HepG2 (cell line): ENCODE measurements around the gene PIP5K1C. TPM values are rescaled to one million over a fixed set of nuclear protein-coding genes. Genes with fewer than 3 reads are reported as not detected.
A peak's percentile ranks its signal among the peaks of the same experiment; 100 is the strongest.

Experiments used
- AGO1 ChIP-seq: fragments of 200-400 bp; formaldehyde crosslinking; IDR thresholded peaks from 2 replicates; pipeline ENCODE4 v1.6.1; 2017; ENCODE audit warnings: mild to moderate bottlenecking, low read depth, low read length, moderate library complexity; ENCODE audit not compliant: poor library complexity, severe bottlenecking
- CENPT ChIP-seq: sonication (generic); formaldehyde crosslinking; IDR thresholded peaks from 2 replicates; pipeline ENCODE4 v1.8.0; 2022; ENCODE audit warnings: low read depth, mild to moderate bottlenecking, moderate library complexity, missing genetic modification reagents
- FOXM1 ChIP-seq: sonication (generic); formaldehyde crosslinking; IDR thresholded peaks from 2 replicates; pipeline ENCODE4 v1.5.0; 2020; ENCODE audit warnings: missing genetic modification reagents
- JDP2 ChIP-seq: sonication (generic); formaldehyde crosslinking; IDR thresholded peaks from 2 replicates; pipeline ENCODE4 v1.8.1; 2022; ENCODE audit warnings: missing genetic modification reagents, borderline replicate concordance
- PHF5A ChIP-seq: IDR thresholded peaks from one replicate; pipeline ENCODE4 v1.6.1; 2018; ENCODE audit warnings: low read depth, missing genetic modification reagents; ENCODE audit not compliant: unreplicated experiment
- RARA ChIP-seq: IDR thresholded peaks from 2 replicates; pipeline ENCODE4 v1.6.1; 2016; ENCODE audit warnings: missing genetic modification reagents, missing compliant biosample characterization
- SATB2 ChIP-seq: sonication (generic); formaldehyde crosslinking; IDR thresholded peaks from 2 replicates; pipeline ENCODE4 v1.5.0; 2020; ENCODE audit warnings: missing genetic modification reagents
- SIN3B ChIP-seq: fragments of 150-350 bp; IDR thresholded peaks from 2 replicates; pipeline ENCODE4 v1.6.1; 2014; ENCODE audit warnings: low read length
- SMAD3 ChIP-seq: sonication (generic); formaldehyde crosslinking; IDR thresholded peaks from 2 replicates; pipeline ENCODE4 v1.4.0; 2020; ENCODE audit warnings: missing genetic modification reagents
- STAT5B ChIP-seq: sonication (generic); formaldehyde crosslinking; IDR thresholded peaks from 2 replicates; pipeline ENCODE4 v1.4.0; 2020; ENCODE audit warnings: missing genetic modification reagents
- U2AF1 ChIP-seq: fragments of 200-400 bp; formaldehyde crosslinking; optimal IDR thresholded peaks from 2 replicates; pipeline ENCODE3; 2017; ENCODE audit warnings: mild to moderate bottlenecking, low read depth, low read length
- WIZ ChIP-seq: sonication (generic); formaldehyde crosslinking; IDR thresholded peaks from 2 replicates; pipeline ENCODE4 v1.5.1; 2020; ENCODE audit warnings: mild to moderate bottlenecking, missing genetic modification reagents
- ZBTB7B ChIP-seq: sonication (generic); formaldehyde crosslinking; IDR thresholded peaks from 2 replicates; pipeline ENCODE4 v1.4.0; 2020; ENCODE audit warnings: missing genetic modification reagents
- ZNF564 ChIP-seq: sonication (generic); formaldehyde crosslinking; IDR thresholded peaks from 2 replicates; pipeline ENCODE4 v1.8.1; 2023; ENCODE audit warnings: mild to moderate bottlenecking, missing genetic modification reagents
- ZNF7 ChIP-seq: IDR thresholded peaks from 2 replicates; pipeline ENCODE4 v1.6.1; 2016; ENCODE audit warnings: missing biosample characterization, missing genetic modification reagents
- ZNF775 ChIP-seq: sonication (generic); formaldehyde crosslinking; IDR thresholded peaks from 2 replicates; pipeline ENCODE4 v1.4.0; 2020; ENCODE audit warnings: missing genetic modification reagents, mild to moderate bottlenecking, moderate library complexity, borderline replicate concordance
- ZNF776 ChIP-seq: sonication (generic); formaldehyde crosslinking; IDR thresholded peaks from 2 replicates; pipeline ENCODE4 v1.4.0; 2020; ENCODE audit warnings: mild to moderate bottlenecking, missing genetic modification reagents
- polyA plus RNA-seq, 8 experiments: library from polyadenylated mRNA; depleted of rRNA in 3 of 8; stranded (reverse) in 7 of 8; unstranded in 1 of 8; fragments of >200 nt; fragmentation: Illumina TruSeq in 4 of 8; extraction: Trizol in 4 of 8; gene quantifications; 2 replicates each; pipeline versions ENCODE4 v1.2.1 to v1.2.3, GENCODE V29; 2011 to 2016; ENCODE audit warnings: low read depth in 4 of 8, missing spikeins in 1 of 8, mixed read lengths in 1 of 8; ENCODE audit not compliant: insufficient read depth in 1 of 8
- total RNA-seq, 5 experiments: library from RNA; depleted of rRNA; stranded (reverse); fragments of >200 nt; fragmentation: Illumina TruSeq; extraction: Trizol; gene quantifications; 2 replicates each; pipeline ENCODE4 v1.2.3, GENCODE V29; 2016; ENCODE audit warnings: low read depth in 1 of 5
- TF ChIP-seq, protein P1 (sequence below), 2 experiments: sonication (generic) in 1 of 2; formaldehyde crosslinking in 1 of 2; IDR thresholded peaks; 2 replicates each; pipeline versions ENCODE4 v1.6.1 to v1.9.0; 2014 to 2022; ENCODE audit warnings: antibody characterized with exemption in 1 of 2, borderline replicate concordance in 1 of 2, inconsistent platforms in 1 of 2, low read depth in 1 of 2, missing genetic modification reagents in 1 of 2
- TF ChIP-seq, protein P2 (sequence below): sonication (generic); formaldehyde crosslinking; IDR thresholded peaks from 2 replicates; pipeline ENCODE4 v1.9.0; 2022; ENCODE audit warnings: missing genetic modification reagents, mild to moderate bottlenecking, borderline replicate concordance
- TF ChIP-seq, protein P3 (sequence below): sonication (generic); formaldehyde crosslinking; IDR thresholded peaks from 2 replicates; pipeline ENCODE4 v1.5.0; 2020; ENCODE audit warnings: missing genetic modification reagents

The PIP5K1C gene
- total and polyA plus RNA-seq, 2 of the 13 experiments (the other 11 are each of a cell fraction or from before 2014, with no cell fraction given), result 3.6 to 4.3 TPM

DNA sequence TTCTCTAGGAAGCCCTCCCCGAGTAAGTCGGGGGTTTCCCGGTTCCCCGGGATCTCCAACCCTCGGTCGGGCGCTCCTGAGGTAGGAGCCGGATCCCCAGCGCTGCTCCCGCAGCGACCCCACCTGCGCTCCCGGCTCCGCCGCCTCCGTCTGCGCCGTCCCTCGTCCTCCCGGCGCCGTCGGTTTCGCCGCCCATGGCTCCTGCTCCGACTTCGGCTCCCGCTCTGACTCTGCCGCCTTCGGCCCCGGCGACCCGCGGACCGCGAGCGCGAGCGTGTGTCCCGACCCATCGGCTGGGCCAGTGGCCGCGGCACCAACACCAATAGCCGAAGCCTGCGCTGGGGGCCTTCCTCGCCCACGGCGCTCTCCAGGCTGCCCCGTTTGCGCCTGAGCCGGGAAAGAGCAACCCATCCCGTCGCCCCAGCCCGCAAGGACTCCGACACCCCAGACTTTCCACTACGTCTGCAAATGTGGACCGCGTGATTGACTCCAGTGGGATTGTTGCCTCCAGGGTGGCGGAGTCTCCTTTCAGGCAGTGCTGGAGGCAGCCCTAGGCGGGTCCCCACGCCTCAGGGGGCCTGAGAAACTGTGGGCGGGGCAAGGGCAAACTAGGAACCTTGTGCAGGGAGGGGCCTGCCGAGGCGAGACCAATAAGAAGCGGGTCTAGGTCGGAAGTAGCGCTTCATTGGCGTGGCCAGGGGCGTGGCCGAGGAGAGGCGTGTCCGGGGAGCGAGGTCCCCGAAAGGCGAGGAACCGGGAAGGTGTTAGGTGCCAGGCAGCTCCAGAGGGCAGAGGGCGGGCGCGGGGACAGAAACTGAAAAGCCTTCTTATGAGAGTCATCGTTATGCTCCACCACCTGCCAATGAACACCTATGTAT, 73.6 kb downstream of the PIP5K1C start, which contains the start of gene CACTIN (continued):
- TF ChIP-seq, protein P1, sequence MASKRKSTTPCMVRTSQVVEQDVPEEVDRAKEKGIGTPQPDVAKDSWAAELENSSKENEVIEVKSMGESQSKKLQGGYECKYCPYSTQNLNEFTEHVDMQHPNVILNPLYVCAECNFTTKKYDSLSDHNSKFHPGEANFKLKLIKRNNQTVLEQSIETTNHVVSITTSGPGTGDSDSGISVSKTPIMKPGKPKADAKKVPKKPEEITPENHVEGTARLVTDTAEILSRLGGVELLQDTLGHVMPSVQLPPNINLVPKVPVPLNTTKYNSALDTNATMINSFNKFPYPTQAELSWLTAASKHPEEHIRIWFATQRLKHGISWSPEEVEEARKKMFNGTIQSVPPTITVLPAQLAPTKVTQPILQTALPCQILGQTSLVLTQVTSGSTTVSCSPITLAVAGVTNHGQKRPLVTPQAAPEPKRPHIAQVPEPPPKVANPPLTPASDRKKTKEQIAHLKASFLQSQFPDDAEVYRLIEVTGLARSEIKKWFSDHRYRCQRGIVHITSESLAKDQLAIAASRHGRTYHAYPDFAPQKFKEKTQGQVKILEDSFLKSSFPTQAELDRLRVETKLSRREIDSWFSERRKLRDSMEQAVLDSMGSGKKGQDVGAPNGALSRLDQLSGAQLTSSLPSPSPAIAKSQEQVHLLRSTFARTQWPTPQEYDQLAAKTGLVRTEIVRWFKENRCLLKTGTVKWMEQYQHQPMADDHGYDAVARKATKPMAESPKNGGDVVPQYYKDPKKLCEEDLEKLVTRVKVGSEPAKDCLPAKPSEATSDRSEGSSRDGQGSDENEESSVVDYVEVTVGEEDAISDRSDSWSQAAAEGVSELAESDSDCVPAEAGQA (IDR thresholded peaks at IDR 0.05; ENCODE audit: low read depth), result 0 out of 2 replicates have a peak, but pooled peaks have one; percentile 71
- TF ChIP-seq, protein P1 (CRISPR knock-in tag; IDR thresholded peaks at IDR 0.05; ENCODE audit: borderline replicate concordance), result 0 out of 2 replicates have a peak, but pooled peaks have one; percentile 40
- peak; percentile 23; the same call in 1 of the 2 replicates for TF ChIP-seq ZNF776
- no peak for TF ChIP-seq CENPT (CRISPR knock-in tag)
- TF ChIP-seq SATB2 (CRISPR knock-in tag), result no peak
- no peak for TF ChIP-seq ZNF7 (CRISPR knock-in tag)
- TF ChIP-seq, protein P2, sequence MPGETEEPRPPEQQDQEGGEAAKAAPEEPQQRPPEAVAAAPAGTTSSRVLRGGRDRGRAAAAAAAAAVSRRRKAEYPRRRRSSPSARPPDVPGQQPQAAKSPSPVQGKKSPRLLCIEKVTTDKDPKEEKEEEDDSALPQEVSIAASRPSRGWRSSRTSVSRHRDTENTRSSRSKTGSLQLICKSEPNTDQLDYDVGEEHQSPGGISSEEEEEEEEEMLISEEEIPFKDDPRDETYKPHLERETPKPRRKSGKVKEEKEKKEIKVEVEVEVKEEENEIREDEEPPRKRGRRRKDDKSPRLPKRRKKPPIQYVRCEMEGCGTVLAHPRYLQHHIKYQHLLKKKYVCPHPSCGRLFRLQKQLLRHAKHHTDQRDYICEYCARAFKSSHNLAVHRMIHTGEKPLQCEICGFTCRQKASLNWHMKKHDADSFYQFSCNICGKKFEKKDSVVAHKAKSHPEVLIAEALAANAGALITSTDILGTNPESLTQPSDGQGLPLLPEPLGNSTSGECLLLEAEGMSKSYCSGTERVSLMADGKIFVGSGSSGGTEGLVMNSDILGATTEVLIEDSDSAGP (CRISPR knock-in tag), result peak; percentile 95
- TF ChIP-seq STAT5B (CRISPR knock-in tag), result no peak
- no peak for TF ChIP-seq U2AF1
- TF ChIP-seq SIN3B, result peak; percentile 93
- TF ChIP-seq RARA (CRISPR knock-in tag), result peak; percentile 12; the same call in 1 of the 2 replicates
- TF ChIP-seq WIZ (CRISPR knock-in tag), result 0 out of 2 replicates have a peak, but pooled peaks have one; percentile 16
- TF ChIP-seq, protein P3, sequence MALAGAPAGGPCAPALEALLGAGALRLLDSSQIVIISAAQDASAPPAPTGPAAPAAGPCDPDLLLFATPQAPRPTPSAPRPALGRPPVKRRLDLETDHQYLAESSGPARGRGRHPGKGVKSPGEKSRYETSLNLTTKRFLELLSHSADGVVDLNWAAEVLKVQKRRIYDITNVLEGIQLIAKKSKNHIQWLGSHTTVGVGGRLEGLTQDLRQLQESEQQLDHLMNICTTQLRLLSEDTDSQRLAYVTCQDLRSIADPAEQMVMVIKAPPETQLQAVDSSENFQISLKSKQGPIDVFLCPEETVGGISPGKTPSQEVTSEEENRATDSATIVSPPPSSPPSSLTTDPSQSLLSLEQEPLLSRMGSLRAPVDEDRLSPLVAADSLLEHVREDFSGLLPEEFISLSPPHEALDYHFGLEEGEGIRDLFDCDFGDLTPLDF (CRISPR knock-in tag), result peak; percentile 68; the same call in 1 of the 2 replicates
- no peak; the same call in 1 of the 2 replicates for TF ChIP-seq SMAD3 (CRISPR knock-in tag)
- peak; percentile 72 for TF ChIP-seq PHF5A (CRISPR knock-in tag)
- TF ChIP-seq ZNF564 (CRISPR knock-in tag), result no peak; the same call in 1 of the 2 replicates
- TF ChIP-seq JDP2, result no peak
- peak; percentile 47; the same call in 1 of the 2 replicates for TF ChIP-seq ZBTB7B (CRISPR knock-in tag)
- no peak for TF ChIP-seq FOXM1 (CRISPR knock-in tag)
- TF ChIP-seq AGO1, result peak; percentile 56
- no peak for TF ChIP-seq ZNF775
